B cell (primary cell): ENCODE measurements around the gene IL17REL. TPM values are rescaled to one million over a fixed set of nuclear protein-coding genes. Genes with fewer than 3 reads are reported as not detected.

Experiments used
- ATAC-seq: fragments of 200-7000 bp; cut with Tn5 transposase; one replicate; pipeline ENCODE4 v1.10.0; 2021; ENCODE audit warnings: low read depth, mild to moderate bottlenecking, moderate number of reproducible peaks, moderate library complexity
- CTCF ChIA-PET: fragments of 350-600 bp; sonication (Branson Sonifier 250); formaldehyde crosslinking; loops from one replicate; lab custom pipeline; 2021; ENCODE audit warnings: antibody characterized with exemption, inconsistent platforms; lab: Charles Lee
- POLR2A ChIA-PET: fragments of 350-600 bp; sonication (Branson Sonifier 250); formaldehyde crosslinking; loops from one replicate; lab custom pipeline; 2021; ENCODE audit warnings: antibody characterized with exemption; lab: Charles Lee
- DNase-seq: peaks from one replicate; pipeline ENCODE4 v3.0.0; 2013
- H2AFZ ChIP-seq: 2 replicates; pipeline ENCODE4 v1.6.1; 2012; ENCODE audit warnings: mild to moderate bottlenecking, low read depth, low read length; ENCODE audit not compliant: insufficient read depth, poor library complexity, severe bottlenecking
- H3K27ac ChIP-seq, 2 donors: 1 replicate in 1 of 2; 2 replicates in 1 of 2; pipeline ENCODE4 v1.5.1; 2012 to 2013; ENCODE audit warnings: low read length in 2 of 2, mild to moderate bottlenecking in 2 of 2, moderate library complexity in 1 of 2
- H3K27me3 ChIP-seq, 4 experiments: fragments of 200-600 bp in 1 of 4; sonication (generic) in 1 of 4; replicated peaks in 1 of 4; 1 replicate in 2 of 4; 2 replicates in 2 of 4; pipeline versions ENCODE4 v1.6.1 to v1.7.0; 2013 to 2016; ENCODE audit warnings: low read length in 3 of 4, mild to moderate bottlenecking in 2 of 4, mixed read lengths in 1 of 4, moderate library complexity in 1 of 4; ENCODE audit not compliant: insufficient read depth in 4 of 4, control insufficient read depth in 3 of 4; ENCODE audit errors: control extremely low read depth in 1 of 4
- H3K36me3 ChIP-seq, 2 experiments: replicated peaks in 1 of 2; 1 replicate in 1 of 2; 2 replicates in 1 of 2; pipeline versions ENCODE4 v1.6.1 to v1.7.1; 2013; ENCODE audit warnings: low read length in 1 of 2; ENCODE audit not compliant: insufficient read depth in 2 of 2, control insufficient read depth in 1 of 2; ENCODE audit errors: control extremely low read depth in 1 of 2, extremely low read depth in 1 of 2
- H3K4me1 ChIP-seq, 2 donors: fragments of 200-600 bp in 1 of 2; sonication (generic) in 1 of 2; 1 replicate in 1 of 2; 2 replicates in 1 of 2; pipeline versions ENCODE4 v1.5.1 to v1.6.1; 2013 to 2017; ENCODE audit warnings: low read length in 2 of 2; ENCODE audit not compliant: control insufficient read depth in 2 of 2, insufficient read depth in 2 of 2
- H3K4me2 ChIP-seq: replicated peaks from 2 replicates; pipeline ENCODE3; 2012; ENCODE audit warnings: mild to moderate bottlenecking, low read depth, low read length; ENCODE audit not compliant: poor library complexity, severe bottlenecking
- H3K4me3 ChIP-seq, 5 experiments: fragments of 200-600 bp in 1 of 5; sonication (generic) in 1 of 5; 1 replicate in 3 of 5; 2 replicates in 2 of 5; pipeline versions ENCODE4 v1.5.1 to v1.7.0; 2011 to 2016; ENCODE audit warnings: low read length in 4 of 5, mild to moderate bottlenecking in 4 of 5, low read depth in 2 of 5, control low read depth in 1 of 5, moderate library complexity in 1 of 5; ENCODE audit not compliant: insufficient read depth in 1 of 5; ENCODE audit errors: control extremely low read depth in 1 of 5, extremely low read depth in 1 of 5
- H3K79me2 ChIP-seq: fragments of 200-600 bp; sonication (generic); one replicate; pipeline ENCODE4 v1.6.0; 2016; ENCODE audit warnings: low read length; ENCODE audit not compliant: control insufficient read depth, insufficient read depth
- H3K9ac ChIP-seq: fragments of 200-600 bp; sonication (generic); 2 replicates; pipeline ENCODE4 v1.6.1; 2017; ENCODE audit warnings: mild to moderate bottlenecking, low read length, moderate library complexity
- H3K9me3 ChIP-seq, 3 donors: one replicate each; pipeline versions ENCODE4 v1.6.1 to v1.7.1; 2013; ENCODE audit warnings: low read length in 2 of 3; ENCODE audit not compliant: control insufficient read depth in 2 of 3, insufficient read depth in 1 of 3; ENCODE audit errors: control extremely low read depth in 1 of 3
- H4K20me1 ChIP-seq: 2 replicates; pipeline ENCODE4 v1.6.0; 2012; ENCODE audit warnings: mild to moderate bottlenecking, low read length; ENCODE audit not compliant: insufficient read depth, control insufficient read depth, poor library complexity, severe bottlenecking
- H3K27ac Mint-ChIP-seq: one replicate; pipeline ENCODE4 v1.8.0; 2021; ENCODE audit warnings: mixed read lengths
- H3K27me3 Mint-ChIP-seq: one replicate; pipeline ENCODE4 v1.8.0; 2021; ENCODE audit warnings: mixed read lengths
- H3K4me1 Mint-ChIP-seq: one replicate; pipeline ENCODE4 v1.8.0; 2021; ENCODE audit warnings: mixed read lengths
- H3K4me3 Mint-ChIP-seq: one replicate; pipeline ENCODE4 v1.8.0; 2021; ENCODE audit warnings: mixed read lengths
- H3K9me3 Mint-ChIP-seq: one replicate; pipeline ENCODE4 v1.8.0; 2022; ENCODE audit warnings: mixed read lengths; ENCODE audit not compliant: insufficient read depth
- EZH2 ChIP-seq: IDR thresholded peaks from 2 replicates; pipeline ENCODE4 v1.6.1; 2012; ENCODE audit warnings: borderline replicate concordance, low read depth, mild to moderate bottlenecking, moderate library complexity, low read length; ENCODE audit not compliant: insufficient read depth, poor library complexity, severe bottlenecking
- WGBS: methylation state at CpG from one replicate; pipeline ENCODE4 v1.1.5; 2013; ENCODE audit warnings: missing lambda C conversion rate; ENCODE audit not compliant: insufficient coverage; 5-methylcytosine and 5-hydroxymethylcytosine counted together
- intact Hi-C: fragments of 100-400 bp; cut with micrococcal nuclease; formaldehyde crosslinking; loops from one replicate; pipeline ENCODE4 v1.10.0; 2022
- polyA plus RNA-seq: library from polyadenylated mRNA; depleted of rRNA; stranded (reverse); fragments of >200 nt; gene quantifications from 2 replicates; pipeline ENCODE4 v1.2.3, GENCODE V29; 2012
- total RNA-seq, 2 donors: library from RNA; stranded (reverse); fragments of 120-200 nt in 1 of 2; gene quantifications; 1 replicate in 1 of 2; 2 replicates in 1 of 2; pipeline versions ENCODE4 v1.2.3 to v1.2.4, GENCODE V29; 2013 to 2022
- TF ChIP-seq, protein P1 (sequence below): fragments of 200-600 bp; IDR thresholded peaks from one replicate; pipeline ENCODE4 v1.8.0; 2022; ENCODE audit warnings: antibody characterized with exemption, mild to moderate bottlenecking

Gene IL17REL
- total and polyA plus RNA-seq, 2 donors (not counting 1 experiment from before 2014, with no cell fraction given): 0.09 to 0.10 TPM

DNA sequence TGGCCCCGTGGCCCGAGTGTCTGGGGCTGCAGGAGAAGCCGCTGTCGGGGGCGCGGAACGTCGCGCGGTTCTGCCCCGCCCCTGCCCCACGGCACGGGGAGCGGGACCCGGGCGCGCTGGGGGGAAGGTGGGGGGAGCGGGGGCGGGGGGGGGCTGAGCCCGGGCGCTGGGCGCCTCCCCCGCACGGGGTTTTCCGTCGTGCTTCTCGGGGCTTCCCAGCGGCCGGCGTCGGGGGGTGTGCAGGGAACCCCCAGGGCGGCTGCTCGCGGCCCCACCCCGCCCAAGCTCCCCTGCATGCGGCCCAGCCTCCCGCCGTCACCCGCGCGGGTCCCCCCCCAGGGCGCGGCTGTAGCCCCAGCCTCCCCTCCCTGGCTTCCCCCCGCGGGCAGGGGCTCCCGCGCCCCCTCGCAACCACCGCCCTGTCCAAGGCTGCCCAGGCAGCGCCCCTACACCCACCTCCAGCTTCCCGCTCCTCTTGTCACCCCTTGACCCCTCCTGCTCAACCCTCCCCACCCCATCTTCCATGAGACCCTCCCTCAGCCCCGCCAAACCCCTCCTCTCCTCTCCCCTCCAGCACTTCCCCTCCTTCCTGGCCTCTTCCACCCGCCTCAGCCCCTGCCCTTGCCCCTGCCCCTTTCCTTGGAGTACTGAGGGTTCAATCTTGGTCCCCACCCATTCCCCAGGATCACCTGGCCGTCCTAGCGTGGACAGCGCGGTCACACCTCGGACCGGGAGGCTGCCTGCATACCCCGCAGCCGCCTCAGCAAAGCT lies 1.7 kb downstream of the IL17REL start:
- peak overlapping the region; percentile 82 for H3K4me3 Mint-ChIP-seq
- Histone ChIP-seq H3K4me1 (peaks cover 39 to 43% of the 10 kb centered on the region in 2 donors), H3K79me2 (no peaks in the 10 kb centered on the region), H2AFZ (peak overlapping the region; percentile 66), H3K27me3 (peaks cover 0 to 24% (median 10%) of the 10 kb centered on the region in 4 experiments), H3K27ac (peak overlapping the region in 1 of 2 donors; percentile 55), H3K4me2 (peak overlapping the region; percentile 93), H3K36me3 (no peaks in the 10 kb centered on the region), H3K4me3 (peak overlapping the region in 4 of 5 experiments; percentile 31 to 56 (median 46)), H3K9me3 (peaks cover 0 to 2% (median 0%) of the 10 kb centered on the region in 3 donors), H3K9ac (peak overlapping the region; percentile 57), H4K20me1 (no peaks in the 10 kb centered on the region)
- intact Hi-C loops: no loop called here
- no peaks in the 10 kb centered on the region for H3K9me3 Mint-ChIP-seq
- DNase-seq (peak; percentile 90), ATAC-seq (peak; percentile 85)
- no peak for TF ChIP-seq EZH2
- TF ChIP-seq, protein P1, sequence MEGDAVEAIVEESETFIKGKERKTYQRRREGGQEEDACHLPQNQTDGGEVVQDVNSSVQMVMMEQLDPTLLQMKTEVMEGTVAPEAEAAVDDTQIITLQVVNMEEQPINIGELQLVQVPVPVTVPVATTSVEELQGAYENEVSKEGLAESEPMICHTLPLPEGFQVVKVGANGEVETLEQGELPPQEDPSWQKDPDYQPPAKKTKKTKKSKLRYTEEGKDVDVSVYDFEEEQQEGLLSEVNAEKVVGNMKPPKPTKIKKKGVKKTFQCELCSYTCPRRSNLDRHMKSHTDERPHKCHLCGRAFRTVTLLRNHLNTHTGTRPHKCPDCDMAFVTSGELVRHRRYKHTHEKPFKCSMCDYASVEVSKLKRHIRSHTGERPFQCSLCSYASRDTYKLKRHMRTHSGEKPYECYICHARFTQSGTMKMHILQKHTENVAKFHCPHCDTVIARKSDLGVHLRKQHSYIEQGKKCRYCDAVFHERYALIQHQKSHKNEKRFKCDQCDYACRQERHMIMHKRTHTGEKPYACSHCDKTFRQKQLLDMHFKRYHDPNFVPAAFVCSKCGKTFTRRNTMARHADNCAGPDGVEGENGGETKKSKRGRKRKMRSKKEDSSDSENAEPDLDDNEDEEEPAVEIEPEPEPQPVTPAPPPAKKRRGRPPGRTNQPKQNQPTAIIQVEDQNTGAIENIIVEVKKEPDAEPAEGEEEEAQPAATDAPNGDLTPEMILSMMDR: no peak
- WGBS: 6% methylated on average over 48 of the region's 61 CpGs
- peaks cover 30% of the 10 kb centered on the region for H3K4me1 Mint-ChIP-seq
- POLR2A ChIA-PET: no interaction called here
- CTCF ChIA-PET: interaction anchor here (0.6 to 2.3 kb wide), 4 partner anchors 19 to 81 kb away, joined by 3 to 6 read pairs (median 4); no protein-coding TSS in a partner anchor
- H3K27me3 Mint-ChIP-seq: no peaks in the 10 kb centered on the region
- H3K27ac Mint-ChIP-seq: peak overlapping the region; percentile 84
